SK-N-SH (cell line): ENCODE data around the gene DNAJC18. TPM values are rescaled to one million over a fixed set of nuclear protein-coding genes. Genes with fewer than 3 reads are reported as not detected.

Experiments used
- CTCF ChIA-PET: fragments of 300-600, 350-600 bp; formaldehyde crosslinking; extraction: SDS; loops from one replicate; lab custom pipeline; 2021; lab: Yijun Ruan, JAX
- POLR2A ChIA-PET: fragments of 350-600 bp; sonication (Branson Sonifier 250); formaldehyde crosslinking; extraction: SDS; loops from one replicate; lab custom pipeline; 2020; ENCODE audit warnings: antibody characterized with exemption, inconsistent platforms; lab: Yijun Ruan, JAX
- DNase-seq: peaks from one replicate; pipeline ENCODE4 v3.0.0; 2012
- H2AFZ ChIP-seq: fragments of 200-600 bp; sonication (generic); 2 replicates; pipeline ENCODE4 v1.8.1; 2016; ENCODE audit warnings: antibody characterized with exemption, mild to moderate bottlenecking, low read depth
- H3F3A ChIP-seq: fragments of 200-600 bp; sonication (generic); replicated peaks from 2 replicates; pipeline ENCODE3; 2016; ENCODE audit warnings: antibody characterized with exemption, mild to moderate bottlenecking; ENCODE audit not compliant: insufficient read depth
- H3K27ac ChIP-seq, 2 experiments: fragments of 200-500 bp in 1 of 2; fragments of 200-600 bp in 1 of 2; sonication (Bioruptor generic) in 1 of 2; sonication (generic), shearing (Covaris generic) in 1 of 2; 2 replicates each; pipeline versions ENCODE4 v1.5.1 to v1.6.1; 2014 to 2016; ENCODE audit warnings: low read depth in 2 of 2, inconsistent platforms in 1 of 2, low read length in 1 of 2, mild to moderate bottlenecking in 1 of 2, mixed read lengths in 1 of 2
- H3K27me3 ChIP-seq: fragments of 200-600 bp; sonication (generic), shearing (Covaris generic); 2 replicates; pipeline ENCODE4 v1.6.1; 2016; ENCODE audit warnings: mixed run types; ENCODE audit not compliant: insufficient read depth
- H3K36me3 ChIP-seq, 2 experiments: fragments of 200-500 bp in 1 of 2; fragments of 200-600 bp in 1 of 2; sonication (Bioruptor generic) in 1 of 2; sonication (generic) in 1 of 2; replicated peaks in 1 of 2; 2 replicates each; pipeline versions ENCODE3 to v1.5.1; 2014 to 2016; ENCODE audit warnings: low read length in 1 of 2, mild to moderate bottlenecking in 1 of 2; ENCODE audit not compliant: insufficient read depth in 2 of 2, control insufficient read depth in 1 of 2
- H3K4me1 ChIP-seq, 2 experiments: fragments of 200-500 bp in 1 of 2; fragments of 200-600 bp in 1 of 2; sonication (Bioruptor generic) in 1 of 2; sonication (generic), shearing (Covaris generic) in 1 of 2; 2 replicates each; pipeline versions ENCODE4 v1.5.1 to v1.6.1; 2014 to 2016; ENCODE audit warnings: low read depth in 1 of 2, low read length in 1 of 2, mixed run types in 1 of 2; ENCODE audit not compliant: insufficient read depth in 2 of 2, control insufficient read depth in 1 of 2
- H3K4me2 ChIP-seq: fragments of 200-600 bp; sonication (generic), shearing (Covaris generic); 2 replicates; pipeline ENCODE4 v1.6.1; 2017; ENCODE audit warnings: mixed run types
- H3K4me3 ChIP-seq, 2 experiments: fragments of 200-500 bp in 1 of 2; fragments of 200-600 bp in 1 of 2; sonication (Bioruptor generic) in 1 of 2; sonication (generic), shearing (Covaris generic) in 1 of 2; 2 replicates each; pipeline versions ENCODE4 v1.5.1 to v1.8.1; 2014 to 2016; ENCODE audit warnings: low read depth in 2 of 2, inconsistent platforms in 1 of 2, low read length in 1 of 2, mild to moderate bottlenecking in 1 of 2, mixed read lengths in 1 of 2, moderate library complexity in 1 of 2
- H3K79me2 ChIP-seq: fragments of 200-600 bp; sonication (generic); 2 replicates; pipeline ENCODE4 v1.8.1; 2017; ENCODE audit warnings: mild to moderate bottlenecking; ENCODE audit not compliant: insufficient read depth
- H3K9ac ChIP-seq: fragments of 200-600 bp; sonication (generic); 2 replicates; pipeline ENCODE4 v1.6.1; 2017; ENCODE audit warnings: mixed run types
- H3K9me2 ChIP-seq: fragments of 200-600 bp; sonication (generic); 2 replicates; pipeline ENCODE4 v1.6.1; 2017; ENCODE audit warnings: mixed run types
- H3K9me3 ChIP-seq: fragments of 200-600 bp; sonication (generic); 2 replicates; pipeline ENCODE4 v1.6.1; 2017; ENCODE audit warnings: mixed run types, mild to moderate bottlenecking, moderate library complexity
- H4K20me1 ChIP-seq: fragments of 200-600 bp; sonication (generic); 2 replicates; pipeline ENCODE4 v1.6.1; 2017; ENCODE audit warnings: mild to moderate bottlenecking, mixed run types; ENCODE audit not compliant: insufficient read depth
- CHD2 ChIP-seq: fragments of 150-350 bp; IDR thresholded peaks from 2 replicates; pipeline ENCODE4 v1.6.1; 2018; ENCODE audit warnings: low read length; ENCODE audit not compliant: partially characterized antibody
- ELF1 ChIP-seq: IDR thresholded peaks from 2 replicates; pipeline ENCODE4 v1.4.0; 2012
- EP300 ChIP-seq, 2 experiments: IDR thresholded peaks; 2 replicates each; pipeline versions ENCODE4 v1.4.0 to v1.6.1; 2012; ENCODE audit warnings: borderline replicate concordance in 1 of 2, low read depth in 1 of 2, low read length in 1 of 2
- FOSL2 ChIP-seq: IDR thresholded peaks from 2 replicates; pipeline ENCODE4 v1.4.0; 2012; ENCODE audit warnings: low read depth, mild to moderate bottlenecking, moderate library complexity, borderline replicate concordance
- GATA2 ChIP-seq: sonication (generic); formaldehyde crosslinking; IDR thresholded peaks from 2 replicates; pipeline ENCODE4 v1.5.0; 2020; ENCODE audit warnings: mild to moderate bottlenecking, missing genetic modification reagents
- JUND ChIP-seq: IDR thresholded peaks from 2 replicates; pipeline ENCODE4 v1.4.0; 2012
- MAX ChIP-seq: IDR thresholded peaks from 2 replicates; pipeline ENCODE4 v1.4.0; 2012; ENCODE audit warnings: low read depth
- MEF2A ChIP-seq: IDR thresholded peaks from 2 replicates; pipeline ENCODE4 v1.4.0; 2012; ENCODE audit warnings: low read depth, borderline replicate concordance
- NFIC ChIP-seq: IDR thresholded peaks from 2 replicates; pipeline ENCODE4 v1.4.0; 2012; ENCODE audit warnings: borderline replicate concordance
- POLR2AphosphoS5 ChIP-seq: IDR thresholded peaks from 2 replicates; pipeline ENCODE4 v1.6.1; 2012; ENCODE audit warnings: low read depth, low read length
- RAD21 ChIP-seq: IDR thresholded peaks from 2 replicates; pipeline ENCODE4 v1.6.1; 2012; ENCODE audit warnings: mild to moderate bottlenecking, low read length
- RXRA ChIP-seq: IDR thresholded peaks from 2 replicates; pipeline ENCODE4 v1.4.0; 2012; ENCODE audit warnings: low read depth, mild to moderate bottlenecking, borderline replicate concordance
- TAF1 ChIP-seq: IDR thresholded peaks from 2 replicates; pipeline ENCODE4 v1.6.1; 2012; ENCODE audit warnings: low read depth, mild to moderate bottlenecking, low read length, moderate library complexity, borderline replicate concordance
- TCF12 ChIP-seq: IDR thresholded peaks from 2 replicates; pipeline ENCODE4 v1.4.0; 2012
- YY1 ChIP-seq: IDR thresholded peaks from 2 replicates; pipeline ENCODE4 v1.4.0; 2012; ENCODE audit warnings: low read depth, mild to moderate bottlenecking
- ZBTB33 ChIP-seq: IDR thresholded peaks from 2 replicates; pipeline ENCODE4 v1.4.0; 2012; ENCODE audit warnings: low read depth, borderline replicate concordance
- WGBS: methylation state at CpG from one replicate; pipeline ENCODE4 v1.1.6; 2017; ENCODE audit warnings: low lambda C conversion rate; 5-methylcytosine and 5-hydroxymethylcytosine counted together
- polyA plus RNA-seq, 3 experiments: library from polyadenylated mRNA; depleted of rRNA; stranded (reverse); fragments of >200 nt; gene quantifications; 2 replicates each; pipeline ENCODE4 v1.2.3, GENCODE V29; 2012
- TF ChIP-seq, protein P1 (sequence below): fragments of 150-350 bp; IDR thresholded peaks from 2 replicates; pipeline ENCODE4 v1.6.1; 2016; ENCODE audit warnings: mild to moderate bottlenecking, low read depth, low read length
- TF ChIP-seq, protein P2 (sequence below): IDR thresholded peaks from 2 replicates; pipeline ENCODE4; 2012

The DNAJC18 gene
- polyA plus RNA-seq, 1 of the 3 experiments (the other 2 are of a cell fraction) = 7.4 TPM

DNA sequence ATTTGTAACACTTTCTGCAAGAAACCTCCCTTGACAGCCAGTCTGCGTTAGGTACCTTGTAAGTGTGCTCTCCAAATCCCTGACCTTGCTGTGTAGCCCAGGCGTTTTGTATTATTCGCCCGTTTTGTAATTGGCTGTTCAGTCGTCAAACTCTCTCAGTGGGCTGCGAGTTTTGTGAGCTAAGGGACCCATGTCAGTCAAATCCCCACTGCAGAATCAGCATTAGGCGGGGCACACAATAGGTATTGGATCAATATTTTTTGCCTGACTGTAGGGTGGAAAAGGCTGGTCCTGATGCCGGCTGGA lies 665 bp downstream of the DNAJC18 start:
- peak overlapping the region; percentile 94 for H2AFZ ChIP-seq
- no peaks in the 10 kb centered on the region for H3K9me2 ChIP-seq
- peak overlapping the region; percentile 69 to 90 for H3K4me3 ChIP-seq
- H3K27me3 ChIP-seq = no peaks in the 10 kb centered on the region
- 38% methylated on average over 8 of the region's 8 CpGs for WGBS
- peaks cover 7% of the 10 kb centered on the region for H3F3A ChIP-seq
- peaks cover 0 to 9% of the 10 kb centered on the region in 2 experiments for H3K36me3 ChIP-seq
- peak overlapping the region in 1 of 2 experiments; percentile 88; a peak in 2 of 4 replicates for H3K27ac ChIP-seq
- H3K79me2 ChIP-seq = no peaks in the 10 kb centered on the region
- peak overlapping the region; percentile 96; the same call in 1 of the 2 replicates for H3K9ac ChIP-seq
- H3K4me2 ChIP-seq = peak overlapping the region; percentile 97
- no peaks in the 10 kb centered on the region for H3K9me3 ChIP-seq
- peaks cover 8 to 10% of the 10 kb centered on the region in 2 experiments; a peak in 3 of 4 replicates for H3K4me1 ChIP-seq
- TF ChIP-seq YY1 (no peak), JUND (no peak), CHD2 (no peak), POLR2AphosphoS5 (no peak), TCF12 (no peak), RXRA (no peak), FOSL2 (no peak), ZBTB33 (no peak), GATA2 (CRISPR knock-in tag) (no peak), ELF1 (no peak)
- TF ChIP-seq, protein P1, sequence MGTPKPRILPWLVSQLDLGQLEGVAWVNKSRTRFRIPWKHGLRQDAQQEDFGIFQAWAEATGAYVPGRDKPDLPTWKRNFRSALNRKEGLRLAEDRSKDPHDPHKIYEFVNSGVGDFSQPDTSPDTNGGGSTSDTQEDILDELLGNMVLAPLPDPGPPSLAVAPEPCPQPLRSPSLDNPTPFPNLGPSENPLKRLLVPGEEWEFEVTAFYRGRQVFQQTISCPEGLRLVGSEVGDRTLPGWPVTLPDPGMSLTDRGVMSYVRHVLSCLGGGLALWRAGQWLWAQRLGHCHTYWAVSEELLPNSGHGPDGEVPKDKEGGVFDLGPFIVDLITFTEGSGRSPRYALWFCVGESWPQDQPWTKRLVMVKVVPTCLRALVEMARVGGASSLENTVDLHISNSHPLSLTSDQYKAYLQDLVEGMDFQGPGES = no peak
- TF ChIP-seq, protein P2, sequence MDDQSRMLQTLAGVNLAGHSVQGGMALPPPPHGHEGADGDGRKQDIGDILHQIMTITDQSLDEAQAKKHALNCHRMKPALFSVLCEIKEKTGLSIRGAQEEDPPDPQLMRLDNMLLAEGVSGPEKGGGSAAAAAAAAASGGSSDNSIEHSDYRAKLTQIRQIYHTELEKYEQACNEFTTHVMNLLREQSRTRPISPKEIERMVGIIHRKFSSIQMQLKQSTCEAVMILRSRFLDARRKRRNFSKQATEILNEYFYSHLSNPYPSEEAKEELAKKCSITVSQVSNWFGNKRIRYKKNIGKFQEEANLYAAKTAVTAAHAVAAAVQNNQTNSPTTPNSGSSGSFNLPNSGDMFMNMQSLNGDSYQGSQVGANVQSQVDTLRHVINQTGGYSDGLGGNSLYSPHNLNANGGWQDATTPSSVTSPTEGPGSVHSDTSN = no peak
- ChIA-PET CTCF (interaction anchor here (0.8 to 1.4 kb wide), 5 partner anchors 14 to 75 kb away, joined by 3 to 8 read pairs (median 3); no protein-coding TSS in a partner anchor), POLR2A (interaction anchor here (1.1 to 1.3 kb wide), 5 partner anchors 8 to 123 kb away, joined by 4 to 8 read pairs (median 6); partner anchors contain the start of gene UBE2D2)
- no peak for DNase-seq
- H4K20me1 ChIP-seq = no peaks in the 10 kb centered on the region

DNA sequence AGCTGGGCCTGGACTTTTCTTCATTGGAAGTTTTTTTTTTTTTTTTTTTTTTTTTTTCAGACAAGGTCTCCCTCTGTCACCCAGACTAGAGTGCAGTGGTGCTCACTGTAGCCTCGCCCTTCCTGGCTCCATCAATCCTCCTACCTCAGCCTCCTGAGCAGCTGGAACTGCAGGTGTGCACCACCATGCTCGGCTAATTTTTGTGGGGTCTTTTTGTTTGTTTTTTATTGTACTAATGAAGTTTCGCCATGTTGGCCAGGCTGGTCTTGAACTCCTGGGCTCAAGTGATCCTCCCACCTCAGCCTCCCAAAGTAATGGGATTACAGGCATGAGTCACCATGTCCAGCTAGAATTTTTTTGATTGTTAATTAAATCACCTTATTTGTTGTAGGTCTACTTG lies 3.6 kb downstream of the DNAJC18 start:
- Histone ChIP-seq H3K4me1 (peaks cover 4 to 10% of the 10 kb centered on the region in 2 experiments; a peak in 2 of 4 replicates), H3F3A (no peaks in the 10 kb centered on the region), H3K27me3 (no peaks in the 10 kb centered on the region), H2AFZ (no peak overlapping the region), H3K36me3 (peaks cover 0 to 19% of the 10 kb centered on the region in 2 experiments), H3K79me2 (no peaks in the 10 kb centered on the region), H3K4me3 (no peak overlapping the region), H3K9me2 (no peaks in the 10 kb centered on the region), H3K9me3 (no peaks in the 10 kb centered on the region), H3K9ac (no peak overlapping the region), H3K4me2 (no peak overlapping the region), H3K27ac (no peak overlapping the region), H4K20me1 (no peaks in the 10 kb centered on the region)
- 89% methylated on average over 3 of the region's 3 CpGs for WGBS
- TF ChIP-seq RAD21 = no peak
- TF ChIP-seq TAF1 = no peak
- no peak for TF ChIP-seq MEF2A
- no peak for TF ChIP-seq YY1
- TF ChIP-seq EP300 (IDR thresholded peaks at IDR 0.05; ENCODE audit: borderline replicate concordance in 1 of 2, low read depth in 1 of 2, low read length in 1 of 2) = no peak
- TF ChIP-seq MAX = no peak
- no peak for TF ChIP-seq POLR2AphosphoS5
- TF ChIP-seq RXRA = no peak
- no peak for TF ChIP-seq NFIC
- CTCF ChIA-PET = interaction anchor here (2.9 to 3.1 kb wide), 2 partner anchors 13 to 78 kb away, joined by 16 to 22 read pairs; no protein-coding TSS in a partner anchor
- POLR2A ChIA-PET = no interaction called here
- no peak for DNase-seq
